ENCODE results near the gene OSBPL1A. TPM values are rescaled to one million over a fixed set of nuclear protein-coding genes. Genes with fewer than 3 reads are reported as not detected.

Gene OSBPL1A
- total RNA-seq, 6 donors from 2014 or later, result 33.3 to 64.5 (median 55.4) TPM

GRCh38 chr18:24200494-24201290 lies 196.9 kb downstream of the OSBPL1A start:
- Histone ChIP-seq H3K4me1 (no peaks in the 10 kb centered on the region), H3K27ac (no peak overlapping the region), H3K27me3 (no peaks in the 10 kb centered on the region), H3K9me3 (no peaks in the 10 kb centered on the region), H3K36me3 (no peaks in the 10 kb centered on the region), H3K4me3 (no peak overlapping the region)
- DNase-seq, result no peak
- TF ChIP-seq POLR2AphosphoS5 (IDR thresholded peaks at IDR 0.05), result no peak
- TF ChIP-seq POLR2A (IDR thresholded peaks at IDR 0.05), result no peak
- no peak for TF ChIP-seq EP300 (IDR thresholded peaks at IDR 0.05)
- TF ChIP-seq CTCF (IDR thresholded peaks at IDR 0.05), result no peak
- WGBS, 2 donors, result 69 to 79% methylated on average over 10 to 11 of the region's 11 CpGs
- no peak for ATAC-seq (ENCODE audit: low FRiP score in 2 of 2)

- Histone ChIP-seq H3K36me3 (peaks cover 0 to 9% (median 0%) of the 10 kb centered on the region in 4 donors), H3K4me3 (no peak overlapping the region), H3K27ac (no peak overlapping the region), H3K4me1 (no peaks in the 10 kb centered on the region), H3K9me3 (no peaks in the 10 kb centered on the region), H3K27me3 (no peaks in the 10 kb centered on the region)
- no peak for TF ChIP-seq POLR2A (IDR thresholded peaks at IDR 0.05)
- TF ChIP-seq CTCF (IDR thresholded peaks at IDR 0.05), result no peak
- no peak for TF ChIP-seq POLR2AphosphoS5 (IDR thresholded peaks at IDR 0.05)
- TF ChIP-seq EP300 (IDR thresholded peaks at IDR 0.05), result no peak
- WGBS, 2 donors, result 80 to 81% methylated on average over 5 of the region's 5 CpGs
- ATAC-seq (ENCODE audit: low FRiP score in 2 of 2) (no peak), DNase-seq (no peak)
These were observed 198.2 kb downstream of the OSBPL1A start for GRCh38 chr18:24199372-24199962.

- ATAC-seq (ENCODE audit: low FRiP score in 2 of 2) (peak; percentile 26 to 38), DNase-seq (peak in 1 of 2 donors; percentile 40)
- Histone ChIP-seq H3K27me3 (no peaks in the 10 kb centered on the region), H3K4me1 (no peaks in the 10 kb centered on the region), H3K9me3 (no peaks in the 10 kb centered on the region), H3K36me3 (peaks cover 0 to 9% (median 0%) of the 10 kb centered on the region in 4 donors), H3K4me3 (no peak overlapping the region), H3K27ac (no peak overlapping the region)
- 65 to 84% methylated on average over 9 of the region's 9 CpGs for whole genome bisulfite sequencing, 2 donors
- TF ChIP-seq EP300 (IDR thresholded peaks at IDR 0.05), result no peak
- no peak for TF ChIP-seq POLR2A (IDR thresholded peaks at IDR 0.05)
- no peak for TF ChIP-seq CTCF (IDR thresholded peaks at IDR 0.05)
- no peak for TF ChIP-seq POLR2AphosphoS5 (IDR thresholded peaks at IDR 0.05)
These were observed 199.2 kb downstream of the OSBPL1A start for GRCh38 chr18:24198461-24198860.

GRCh38 chr18:24197412-24197811 lies 200.2 kb downstream of the OSBPL1A start:
- H3K27ac ChIP-seq, result no peak overlapping the region
- H3K4me1 ChIP-seq, result no peaks in the 10 kb centered on the region
- no peaks in the 10 kb centered on the region for H3K9me3 ChIP-seq
- H3K27me3 ChIP-seq, result no peaks in the 10 kb centered on the region
- WGBS, 2 donors, result 76 to 89% methylated on average over 1 of the region's 1 CpG
- DNase-seq (no peak), ATAC-seq (ENCODE audit: low FRiP score in 2 of 2) (no peak)
- no peak overlapping the region for H3K4me3 ChIP-seq
- peaks cover 0 to 9% (median 0%) of the 10 kb centered on the region in 4 donors for H3K36me3 ChIP-seq
- TF ChIP-seq EP300 (IDR thresholded peaks at IDR 0.05) (no peak), POLR2A (IDR thresholded peaks at IDR 0.05) (no peak), POLR2AphosphoS5 (IDR thresholded peaks at IDR 0.05) (no peak), CTCF (IDR thresholded peaks at IDR 0.05) (no peak)
